SH-SY5Y (cell line): ENCODE results near the gene LRP1-AS.

Experiments
- GATA2 ChIP-seq: IDR thresholded peaks from 2 replicates; pipeline ENCODE4 v1.6.1; 2011; ENCODE audit warnings: mild to moderate bottlenecking, low read depth, low read length
- GATA3 ChIP-seq: IDR thresholded peaks from 2 replicates; pipeline ENCODE4 v1.6.1; 2011; ENCODE audit warnings: low read depth, mild to moderate bottlenecking, low read length, moderate library complexity

DNA sequence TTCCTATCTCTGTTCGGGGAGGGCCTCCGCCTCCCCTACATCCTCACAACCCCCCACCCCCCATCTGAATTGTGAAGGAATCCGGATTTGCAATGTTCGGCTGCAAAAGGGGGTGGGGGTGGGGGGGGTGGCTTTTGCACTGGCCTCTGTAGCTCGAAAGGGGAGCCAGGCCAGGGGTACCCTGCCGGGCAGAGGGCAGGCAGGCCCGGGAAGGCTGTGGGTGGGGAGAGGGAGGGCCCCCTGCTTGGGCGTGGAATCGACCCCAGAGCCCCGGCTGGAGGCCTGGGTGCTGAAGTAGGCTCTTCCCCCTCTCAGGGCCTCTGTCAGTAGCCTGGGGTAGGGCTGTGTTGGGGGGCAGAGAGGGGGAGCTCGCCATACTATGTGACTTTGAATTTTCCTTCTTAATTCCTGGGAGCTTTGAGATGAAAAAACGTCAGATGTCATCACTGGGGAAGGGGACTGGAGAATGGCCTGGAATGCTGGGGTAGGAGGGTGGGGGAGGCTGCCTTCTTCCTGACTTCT lies 18.0 kb downstream of the LRP1-AS start:
- TF ChIP-seq GATA3 (no peak), GATA2 (no peak)
